ENCODE data around the gene TGM4.

Gene TGM4

GRCh38 chr3:44960387-44961026 lies 86.1 kb downstream of the TGM4 start:
- Histone ChIP-seq H2AK5ac (ENCODE audit: low read depth, low read length) (no peak overlapping the region), H3K4me2 (ENCODE audit: insufficient read depth, low read length, poor library complexity, severe bottlenecking) (no peak overlapping the region), H3K4ac (ENCODE audit: low read length) (no peak overlapping the region), H3K23ac (ENCODE audit: low read depth, low read length, poor library complexity) (no peak overlapping the region), H3K14ac (ENCODE audit: low read length) (no peak overlapping the region), H2BK12ac (ENCODE audit: low read length) (no peak overlapping the region), H2AFZ (ENCODE audit: low read length) (no peak overlapping the region), H4K8ac (ENCODE audit: low read depth, low read length) (no peak overlapping the region), H3K9ac (ENCODE audit: low read depth, low read length, poor library complexity) (no peak overlapping the region), H2BK15ac (ENCODE audit: low read length) (no peak overlapping the region), H3K36me3 (replicated peaks in 1 of 2; ENCODE audit: control insufficient read depth in 2 of 2, insufficient read depth in 2 of 2, low read length in 2 of 2) (peaks cover 3 to 39% of the 10 kb centered on the region in 2 donors), H3K9me3 (replicated peaks in 1 of 2; ENCODE audit: control insufficient read depth in 2 of 2, insufficient read depth in 1 of 2, low read depth in 1 of 2, low read length in 2 of 2) (no peaks in the 10 kb centered on the region), H3K27ac (replicated peaks; ENCODE audit: low read length) (no peak overlapping the region), H3K4me1 (ENCODE audit: control insufficient read depth in 2 of 2, insufficient read depth in 1 of 2, low read depth in 1 of 2, low read length in 2 of 2) (no peaks in the 10 kb centered on the region), H2BK120ac (ENCODE audit: low read depth, low read length) (no peak overlapping the region), H3K79me1 (ENCODE audit: low read depth, low read length) (no peaks in the 10 kb centered on the region), H4K91ac (ENCODE audit: low read depth, low read length, poor library complexity) (no peak overlapping the region), H3K18ac (ENCODE audit: low read length) (no peak overlapping the region), H3K27me3 (ENCODE audit: control insufficient read depth in 3 of 3, insufficient read depth in 3 of 3, low read depth in 1 of 3, low read length in 3 of 3) (no peaks in the 10 kb centered on the region), H3K4me3 (ENCODE audit: low read length in 2 of 2) (no peak overlapping the region), H2BK5ac (ENCODE audit: low read length) (no peak overlapping the region)
- DNase-seq (ENCODE audit: low spot score) = no peak
- no CpG with 5 or more reads among the region's 3 CpGs for WGBS, 2 donors (ENCODE audit: extremely low coverage in 2 of 2, insufficient read length in 2 of 2, insufficient replicate concordance in 1 of 2)

GRCh38 chr3:44961888-44962287 lies 87.5 kb downstream of the TGM4 start:
- Histone ChIP-seq H3K4ac (ENCODE audit: low read length) (no peak overlapping the region), H2BK15ac (ENCODE audit: low read length) (no peak overlapping the region), H3K4me1 (ENCODE audit: control insufficient read depth in 2 of 2, insufficient read depth in 1 of 2, low read depth in 1 of 2, low read length in 2 of 2) (no peaks in the 10 kb centered on the region), H3K9ac (ENCODE audit: low read depth, low read length, poor library complexity) (no peak overlapping the region), H2BK120ac (ENCODE audit: low read depth, low read length) (no peak overlapping the region), H2BK5ac (ENCODE audit: low read length) (no peak overlapping the region), H2AFZ (ENCODE audit: low read length) (no peak overlapping the region), H3K4me3 (ENCODE audit: low read length in 2 of 2) (no peak overlapping the region), H3K23ac (ENCODE audit: low read depth, low read length, poor library complexity) (no peak overlapping the region), H3K36me3 (replicated peaks in 1 of 2; ENCODE audit: control insufficient read depth in 2 of 2, insufficient read depth in 2 of 2, low read length in 2 of 2) (peaks cover 3 to 27% of the 10 kb centered on the region in 2 donors), H2BK12ac (ENCODE audit: low read length) (no peak overlapping the region), H3K14ac (ENCODE audit: low read length) (no peak overlapping the region), H4K91ac (ENCODE audit: low read depth, low read length, poor library complexity) (no peak overlapping the region), H3K27me3 (ENCODE audit: control insufficient read depth in 3 of 3, insufficient read depth in 3 of 3, low read depth in 1 of 3, low read length in 3 of 3) (no peaks in the 10 kb centered on the region), H3K4me2 (ENCODE audit: insufficient read depth, low read length, poor library complexity, severe bottlenecking) (no peak overlapping the region), H2AK5ac (ENCODE audit: low read depth, low read length) (no peak overlapping the region), H4K8ac (ENCODE audit: low read depth, low read length) (no peak overlapping the region), H3K18ac (ENCODE audit: low read length) (no peak overlapping the region), H3K79me1 (ENCODE audit: low read depth, low read length) (no peaks in the 10 kb centered on the region), H3K9me3 (replicated peaks in 1 of 2; ENCODE audit: control insufficient read depth in 2 of 2, insufficient read depth in 1 of 2, low read depth in 1 of 2, low read length in 2 of 2) (no peaks in the 10 kb centered on the region), H3K27ac (replicated peaks; ENCODE audit: low read length) (no peak overlapping the region)
- DNase-seq (ENCODE audit: low spot score) = no peak
- WGBS, 2 donors (ENCODE audit: extremely low coverage in 2 of 2, insufficient read length in 2 of 2, insufficient replicate concordance in 1 of 2) = no CpG with 5 or more reads among the region's 3 CpGs

- Histone ChIP-seq H3K27me3 (ENCODE audit: control insufficient read depth in 3 of 3, insufficient read depth in 3 of 3, low read depth in 1 of 3, low read length in 3 of 3) (no peaks in the 10 kb centered on the region), H2AK5ac (ENCODE audit: low read depth, low read length) (no peak overlapping the region), H3K4me3 (ENCODE audit: low read length in 2 of 2) (no peak overlapping the region), H3K14ac (ENCODE audit: low read length) (no peak overlapping the region), H2BK120ac (ENCODE audit: low read depth, low read length) (no peak overlapping the region), H3K4ac (ENCODE audit: low read length) (no peak overlapping the region), H2BK15ac (ENCODE audit: low read length) (no peak overlapping the region), H2BK5ac (ENCODE audit: low read length) (no peak overlapping the region), H3K27ac (replicated peaks; ENCODE audit: low read length) (no peak overlapping the region), H3K36me3 (replicated peaks in 1 of 2; ENCODE audit: control insufficient read depth in 2 of 2, insufficient read depth in 2 of 2, low read length in 2 of 2) (peaks cover 3 to 18% of the 10 kb centered on the region in 2 donors), H3K23ac (ENCODE audit: low read depth, low read length, poor library complexity) (no peak overlapping the region), H3K79me1 (ENCODE audit: low read depth, low read length) (no peaks in the 10 kb centered on the region), H3K4me1 (ENCODE audit: control insufficient read depth in 2 of 2, insufficient read depth in 1 of 2, low read depth in 1 of 2, low read length in 2 of 2) (no peaks in the 10 kb centered on the region), H3K9me3 (replicated peaks in 1 of 2; ENCODE audit: control insufficient read depth in 2 of 2, insufficient read depth in 1 of 2, low read depth in 1 of 2, low read length in 2 of 2) (no peaks in the 10 kb centered on the region), H3K4me2 (ENCODE audit: insufficient read depth, low read length, poor library complexity, severe bottlenecking) (no peak overlapping the region), H4K91ac (ENCODE audit: low read depth, low read length, poor library complexity) (no peak overlapping the region), H4K8ac (ENCODE audit: low read depth, low read length) (no peak overlapping the region), H2BK12ac (ENCODE audit: low read length) (no peak overlapping the region), H3K9ac (ENCODE audit: low read depth, low read length, poor library complexity) (no peak overlapping the region), H3K18ac (ENCODE audit: low read length) (no peak overlapping the region), H2AFZ (ENCODE audit: low read length) (no peak overlapping the region)
- no peak for DNase-seq (ENCODE audit: low spot score)
- WGBS, 2 donors (ENCODE audit: extremely low coverage in 2 of 2, insufficient read length in 2 of 2, insufficient replicate concordance in 1 of 2) = no CpG with 5 or more reads among the region's 6 CpGs
Observed at GRCh38 chr3:44962621-44963393, 88.4 kb downstream of the TGM4 start.

DNA sequence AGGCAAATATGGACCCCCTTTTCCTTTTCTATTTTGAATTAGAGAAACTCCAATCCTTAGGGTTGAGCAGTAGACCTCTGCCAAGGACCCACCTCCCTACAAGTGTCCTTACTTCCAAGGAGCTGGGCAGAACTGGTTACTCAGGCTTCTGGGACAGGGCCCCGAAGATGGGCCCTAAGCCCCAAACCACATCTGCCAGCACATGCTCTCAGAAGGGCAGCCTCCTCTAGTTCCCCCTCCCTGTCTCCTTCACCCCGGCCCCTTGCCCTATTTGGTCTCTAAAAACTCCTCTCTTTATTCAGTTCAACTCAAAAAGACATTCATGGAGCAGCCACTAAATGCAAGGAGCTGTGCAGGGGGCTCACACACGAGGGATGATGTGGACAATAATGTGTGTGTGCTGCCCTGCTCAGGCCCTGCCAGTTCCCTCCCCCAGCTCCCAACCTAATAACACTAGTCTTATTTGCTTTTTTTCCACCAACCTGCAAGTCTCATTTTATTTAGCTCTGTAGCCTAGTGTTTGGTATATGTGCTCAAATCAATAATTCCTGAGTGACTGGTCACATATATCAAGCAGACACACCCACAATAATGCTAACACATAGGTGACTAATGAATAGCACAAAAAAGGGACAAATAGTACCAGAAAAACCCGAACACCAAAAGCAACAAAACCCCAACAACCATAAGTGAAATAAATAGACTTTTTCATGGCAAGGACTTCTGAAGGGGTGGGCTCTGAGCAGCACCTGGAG lies 89.3 kb downstream of the TGM4 start:
- Histone ChIP-seq H3K9me3 (replicated peaks in 1 of 2; ENCODE audit: control insufficient read depth in 2 of 2, insufficient read depth in 1 of 2, low read depth in 1 of 2, low read length in 2 of 2) (no peaks in the 10 kb centered on the region), H2BK5ac (ENCODE audit: low read length) (no peak overlapping the region), H2BK120ac (ENCODE audit: low read depth, low read length) (no peak overlapping the region), H2BK15ac (ENCODE audit: low read length) (no peak overlapping the region), H3K27ac (replicated peaks; ENCODE audit: low read length) (no peak overlapping the region), H4K91ac (ENCODE audit: low read depth, low read length, poor library complexity) (no peak overlapping the region), H2AK5ac (ENCODE audit: low read depth, low read length) (no peak overlapping the region), H3K4me1 (ENCODE audit: control insufficient read depth in 2 of 2, insufficient read depth in 1 of 2, low read depth in 1 of 2, low read length in 2 of 2) (no peaks in the 10 kb centered on the region), H2AFZ (ENCODE audit: low read length) (no peak overlapping the region), H3K14ac (ENCODE audit: low read length) (no peak overlapping the region), H3K36me3 (replicated peaks in 1 of 2; ENCODE audit: control insufficient read depth in 2 of 2, insufficient read depth in 2 of 2, low read length in 2 of 2) (peaks cover 3 to 8% of the 10 kb centered on the region in 2 donors), H3K27me3 (ENCODE audit: control insufficient read depth in 3 of 3, insufficient read depth in 3 of 3, low read depth in 1 of 3, low read length in 3 of 3) (no peaks in the 10 kb centered on the region), H3K4me2 (ENCODE audit: insufficient read depth, low read length, poor library complexity, severe bottlenecking) (no peak overlapping the region), H3K23ac (ENCODE audit: low read depth, low read length, poor library complexity) (no peak overlapping the region), H3K18ac (ENCODE audit: low read length) (no peak overlapping the region), H3K79me1 (ENCODE audit: low read depth, low read length) (no peaks in the 10 kb centered on the region), H4K8ac (ENCODE audit: low read depth, low read length) (no peak overlapping the region), H3K9ac (ENCODE audit: low read depth, low read length, poor library complexity) (no peak overlapping the region), H3K4me3 (ENCODE audit: low read length in 2 of 2) (no peak overlapping the region), H3K4ac (ENCODE audit: low read length) (no peak overlapping the region), H2BK12ac (ENCODE audit: low read length) (no peak overlapping the region)
- WGBS, 2 donors (ENCODE audit: extremely low coverage in 2 of 2, insufficient read length in 2 of 2, insufficient replicate concordance in 1 of 2) = no CpG with 5 or more reads among the region's 4 CpGs
- no peak for DNase-seq (ENCODE audit: low spot score)

Data from neuronal stem cell (in vitro differentiated cells).